HG03095 (cell line): Measurements from ENCODE around the gene KCNMA1.

Experiments
- ATAC-seq: cut with Tn5 transposase; IDR thresholded peaks from one replicate; pipeline ENCODE4 v1.9.1; 2021; ENCODE audit warnings: moderate library complexity; ENCODE audit not compliant: unreplicated experiment

Gene KCNMA1

GRCh38 chr10:77233466-77233865, 404.1 kb downstream of the KCNMA1 start:
- ATAC-seq: no peak

GRCh38 chr10:77231884-77232610, 405.6 kb downstream of the KCNMA1 start:
- ATAC-seq: no peak

DNA sequence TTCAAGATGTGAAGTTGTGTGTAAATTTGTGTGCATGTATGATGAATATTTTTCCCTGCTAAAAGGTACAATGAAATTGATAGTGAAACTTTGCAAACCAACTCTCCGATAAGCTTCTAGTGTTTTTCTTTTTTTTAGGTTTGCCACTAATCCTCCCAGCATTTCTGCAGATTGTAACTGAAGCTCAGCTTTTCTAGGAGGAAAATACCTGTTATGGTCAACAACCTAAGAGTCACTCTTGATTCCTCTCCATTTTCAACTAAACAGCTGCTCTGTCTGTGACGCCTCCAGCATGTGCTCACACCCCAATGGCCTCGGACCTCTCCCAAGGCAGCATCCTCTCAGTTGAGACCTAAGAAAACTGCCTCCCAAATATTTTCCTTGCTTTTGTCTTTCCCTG, 406.2 kb downstream of the KCNMA1 start:
- ATAC-seq: no peak

GRCh38 chr10:77230194-77230593, 407.4 kb downstream of the KCNMA1 start:
- ATAC-seq: no peak

- ATAC-seq: no peak
Measured at GRCh38 chr10:77229704-77230103, 407.9 kb downstream of the KCNMA1 start.

DNA sequence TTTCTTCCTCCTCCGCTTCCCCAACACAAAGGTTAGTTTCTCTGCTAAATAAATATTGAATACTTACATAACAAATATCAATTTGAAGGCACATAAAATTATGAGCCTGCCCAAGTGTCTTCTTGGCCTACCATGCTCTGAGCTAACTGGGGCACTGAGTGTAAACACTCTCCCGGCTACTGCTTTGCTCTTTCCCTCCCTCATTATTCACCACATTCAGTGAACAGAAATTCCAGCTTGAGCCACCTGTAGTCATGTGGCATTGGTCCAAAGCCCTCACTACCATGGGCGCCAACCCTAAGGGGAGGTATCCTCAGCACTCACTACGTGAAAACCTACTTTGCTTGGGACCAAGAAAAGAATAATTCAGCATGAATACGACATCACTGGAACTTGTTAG, 409.0 kb downstream of the KCNMA1 start:
- ATAC-seq: no peak

GRCh38 chr10:77226853-77227565, 410.6 kb downstream of the KCNMA1 start:
- ATAC-seq: no peak

DNA sequence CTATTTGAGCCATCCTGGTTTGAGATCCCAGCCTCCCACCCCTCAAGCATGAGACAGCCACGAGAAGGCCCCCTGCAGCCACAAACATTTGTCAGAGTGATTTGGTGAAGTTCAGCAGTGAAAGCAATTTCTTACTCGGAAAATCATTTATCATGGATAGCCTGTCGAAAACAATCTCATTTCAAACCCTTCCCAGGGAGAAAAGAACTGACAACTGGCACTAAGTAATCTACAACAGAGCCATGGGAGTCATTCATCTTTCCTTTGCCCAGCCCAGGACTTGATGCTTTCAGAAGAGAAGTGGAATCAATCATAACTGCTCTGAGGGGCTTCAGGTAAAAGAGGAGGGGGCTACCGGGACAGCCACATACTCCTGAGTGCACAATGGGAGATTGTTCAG, 411.2 kb downstream of the KCNMA1 start:
- ATAC-seq: no peak

DNA sequence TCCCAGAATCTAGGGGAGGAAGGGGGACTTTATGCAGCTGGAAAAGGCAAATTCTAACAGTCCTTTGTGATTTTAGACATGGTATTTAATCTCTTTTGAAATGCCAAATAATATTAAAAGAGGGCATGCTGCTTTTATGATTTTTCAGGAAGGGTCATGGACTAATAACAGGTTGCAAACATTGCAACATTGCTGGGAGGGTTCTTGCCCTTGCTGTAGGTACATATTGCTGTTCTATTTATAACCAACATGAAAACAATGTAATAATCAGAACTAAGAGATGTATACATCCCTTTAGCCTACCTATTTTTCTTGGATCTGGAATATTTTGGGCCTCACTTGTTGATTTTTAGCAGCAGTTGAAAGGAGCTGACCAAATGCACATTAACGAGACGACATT, 411.6 kb downstream of the KCNMA1 start:
- no peak for ATAC-seq

DNA sequence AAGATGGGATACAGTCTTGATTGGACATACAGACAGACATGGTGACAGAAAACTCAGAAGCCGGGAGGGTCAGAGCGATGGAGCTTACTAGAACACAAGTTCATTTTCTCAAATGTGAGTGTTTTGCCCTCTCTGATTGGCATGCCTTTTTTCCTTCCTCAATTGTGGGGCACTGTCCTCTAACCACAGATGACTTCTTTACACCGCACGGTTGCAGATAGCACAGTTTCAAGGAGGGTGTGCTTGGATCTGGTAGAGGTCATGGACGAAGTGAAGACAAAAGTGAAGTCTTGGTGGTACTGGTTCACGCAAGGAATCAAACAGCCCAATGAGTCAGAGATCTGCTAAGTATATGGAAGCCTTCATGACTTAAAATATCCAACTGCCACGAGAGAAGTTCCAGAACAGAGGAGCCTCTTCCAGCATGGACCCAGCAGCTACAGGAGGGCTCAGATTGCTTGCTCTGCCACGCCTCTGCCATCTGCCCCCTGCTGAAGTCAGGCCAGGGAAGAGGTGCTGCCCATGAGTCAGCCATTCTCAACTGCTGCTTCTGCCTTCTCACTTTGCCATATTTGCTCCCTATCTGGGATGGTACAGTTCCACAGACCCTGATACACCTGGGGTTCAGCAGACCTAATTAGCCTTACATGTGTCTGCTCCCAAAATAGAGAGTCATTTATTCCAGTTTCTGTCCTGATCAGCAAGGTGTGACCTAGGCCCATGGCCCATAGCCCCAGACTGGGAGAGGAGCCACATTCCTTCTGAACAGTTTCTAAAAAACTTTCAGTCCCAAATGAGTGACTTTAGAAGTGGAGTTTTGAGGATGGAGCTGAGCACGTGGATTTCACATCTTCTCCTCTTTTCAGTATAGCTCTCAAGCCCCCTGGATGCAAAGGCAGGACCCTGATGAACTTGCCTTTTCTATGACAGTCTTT, 413.8 kb downstream of the KCNMA1 start:
- no peak for ATAC-seq

GRCh38 chr10:77220150-77220549, 417.5 kb downstream of the KCNMA1 start:
- ATAC-seq: no peak

- no peak for ATAC-seq
Measured at GRCh38 chr10:77219046-77219445, 418.6 kb downstream of the KCNMA1 start.

- no peak for ATAC-seq
Measured at GRCh38 chr10:77214799-77215198, 422.8 kb downstream of the KCNMA1 start.

- ATAC-seq: no peak
Measured at GRCh38 chr10:77212632-77213031, 425.0 kb downstream of the KCNMA1 start.

DNA sequence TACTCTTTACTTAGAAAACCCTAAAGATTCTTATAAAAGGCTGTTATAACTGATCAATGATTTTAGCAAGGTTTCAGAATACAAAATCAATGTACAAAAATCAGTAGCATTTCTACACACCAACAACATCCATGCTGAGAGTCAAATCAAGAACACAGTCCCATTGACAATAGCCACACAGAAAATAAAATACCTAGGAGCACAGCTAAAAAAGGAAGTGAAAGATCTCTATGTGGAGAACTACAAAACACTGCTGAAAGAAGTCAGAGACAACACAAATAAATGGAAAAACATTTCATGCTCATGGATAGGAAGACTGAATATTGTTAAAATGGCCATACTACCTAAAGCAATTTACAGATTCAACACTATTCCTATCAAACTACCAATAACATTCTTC, 427.0 kb downstream of the KCNMA1 start:
- ATAC-seq: no peak

DNA sequence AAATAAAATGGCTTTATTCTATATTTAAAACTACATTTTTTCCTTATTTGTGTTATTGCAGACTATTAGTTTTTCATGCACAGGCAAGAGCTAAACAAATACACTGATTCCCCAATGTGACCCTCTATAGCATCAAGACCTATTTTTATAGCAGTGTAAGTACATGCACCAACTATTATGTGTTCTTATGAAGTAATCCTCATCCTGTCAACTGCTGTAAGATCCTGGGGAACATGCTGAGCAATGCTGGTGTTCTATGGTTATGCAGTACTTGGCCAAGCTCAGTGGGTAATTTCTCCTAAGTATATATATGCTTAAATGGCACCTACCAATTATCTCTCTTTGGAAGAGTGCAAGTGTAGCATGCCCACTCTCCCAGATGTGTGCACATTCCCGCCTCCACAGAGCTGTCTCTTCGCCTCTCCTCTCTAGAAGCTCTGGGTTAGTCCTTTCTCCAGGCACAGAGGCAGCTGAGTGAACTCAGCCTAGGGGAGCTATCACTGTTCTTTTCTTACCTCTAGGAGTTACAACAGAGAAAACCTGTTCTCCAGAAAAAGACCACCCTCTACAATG, 428.8 kb downstream of the KCNMA1 start:
- no peak for ATAC-seq

- no peak for ATAC-seq
Measured at GRCh38 chr10:77207828-77208185, 429.8 kb downstream of the KCNMA1 start.

DNA sequence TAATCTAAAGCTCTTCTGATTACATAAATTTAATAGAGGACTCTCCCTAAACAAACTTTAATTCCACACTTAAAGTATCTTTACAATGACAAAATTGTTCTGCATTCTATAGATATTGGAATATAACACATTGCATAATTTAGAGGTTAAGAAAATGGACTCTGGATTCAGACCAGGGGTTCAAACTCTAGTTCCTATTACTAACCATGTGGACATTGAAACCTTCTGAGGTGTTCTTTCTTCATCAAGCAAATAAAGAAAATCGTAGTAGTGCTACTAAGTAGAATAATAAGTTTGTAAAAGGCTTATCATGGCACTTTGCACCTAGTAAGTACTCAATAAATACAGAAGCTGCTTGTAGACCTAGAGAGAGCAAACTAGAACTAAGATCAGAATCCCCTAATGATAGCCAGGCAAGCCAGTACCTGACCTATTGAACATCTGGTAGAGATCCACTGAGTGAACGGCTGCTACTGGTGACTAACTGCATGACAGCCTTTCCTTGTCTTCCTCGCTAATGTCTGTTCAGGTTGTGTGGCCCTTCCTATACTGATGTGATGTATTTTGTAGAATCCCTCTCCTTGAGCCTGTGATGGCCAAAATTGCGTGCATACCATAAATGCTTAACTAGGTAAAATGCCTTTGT, 430.3 kb downstream of the KCNMA1 start:
- no peak for ATAC-seq

DNA sequence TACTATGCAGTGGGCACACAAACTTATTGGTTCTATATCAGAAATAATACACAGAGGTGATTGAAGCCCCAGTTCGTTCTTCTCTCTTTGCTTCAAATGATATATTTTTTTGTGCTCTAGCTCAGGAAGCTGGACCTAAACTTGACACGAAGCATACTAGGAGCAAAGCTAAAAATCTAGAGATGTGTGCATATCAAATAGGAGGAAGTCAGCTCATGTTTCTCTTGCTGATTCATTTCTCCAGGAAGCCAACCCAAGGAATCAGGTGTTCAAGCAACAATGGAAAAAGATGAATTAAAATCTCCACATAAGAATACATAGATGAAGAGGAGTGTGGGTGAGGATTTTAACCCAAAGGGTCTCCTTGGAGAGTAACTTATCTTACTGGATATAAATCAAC, 432.5 kb downstream of the KCNMA1 start:
- no peak for ATAC-seq

DNA sequence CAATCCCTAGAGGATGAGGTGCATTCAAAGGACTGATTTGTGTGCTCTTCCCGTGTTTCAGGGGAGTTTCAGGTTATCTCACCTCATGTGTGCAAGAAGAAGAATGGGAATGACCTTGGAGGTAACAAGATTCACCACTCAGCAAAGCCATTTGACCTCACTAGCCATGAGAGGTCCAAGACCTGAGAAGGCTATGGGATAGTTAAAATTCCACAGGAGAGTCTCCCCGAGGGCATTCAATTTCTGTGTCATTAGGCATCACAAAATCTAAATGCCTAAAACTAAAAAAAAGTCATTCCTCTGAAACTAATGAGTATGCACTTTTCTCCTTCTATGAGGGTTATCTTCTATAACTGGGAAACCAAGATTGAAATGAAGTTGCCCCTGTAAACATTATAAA, 433.4 kb downstream of the KCNMA1 start:
- ATAC-seq: no peak

GRCh38 chr10:77202857-77203256, 434.8 kb downstream of the KCNMA1 start:
- ATAC-seq: no peak
